A673 (cell line): Measurements from ENCODE around the gene SMAD3.

Experiments used
- CTCF ChIP-seq: fragments of 300-800, 200-600 bp; sonication (generic); conservative IDR thresholded peaks from 2 replicates; pipeline ENCODE4 v1.5.1; 2017; ENCODE audit warnings: low read depth, mild to moderate bottlenecking, antibody characterized with exemption, low read length, moderate library complexity, mixed read lengths
- EZH2 ChIP-seq: fragments of 200-600 bp; sonication (generic); IDR thresholded peaks from 2 replicates; pipeline ENCODE4 v1.6.1; 2017; ENCODE audit warnings: borderline replicate concordance, low read depth, mild to moderate bottlenecking, mixed read lengths, antibody characterized with exemption, low read length; ENCODE audit not compliant: poor library complexity, severe bottlenecking

GRCh38 chr15:67024314-67024997, 40.9 kb upstream of the SMAD3 start:
- no peak for TF ChIP-seq CTCF
- TF ChIP-seq EZH2 = no peak
